ENCODE data around the gene OR7D4. TPM values are rescaled to one million over a fixed set of nuclear protein-coding genes. Genes with fewer than 3 reads are reported as not detected.
"Not testable (repeated sequence)": the region's sequence is repeated elsewhere in the genome, so short reads cannot be mapped to it uniquely, and the experiment has no call there.

OR7D4 gene
- not detected in 2 replicates for total RNA-seq (2014; rRNA removed; shearing (Covaris generic))

GRCh38 chr19:9219489-9219888, at the start of gene OR7D4:
TSS of gene OR7D4 (minus strand) at chr19:9219589. CDS start at chr19:9214837, 4,752 bp downstream.
- no peak for DNase-seq (ENCODE audit: low read depth in 1 of 2, low spot score in 2 of 2)
- Histone ChIP-seq H3K27me3 (replicated peaks) (no peaks in the 10 kb centered on the region), H3K4me3 (no peak within 1 kb of the TSS), H3K36me3 (no peaks in the 10 kb centered on the region), H3K9me3 (replicated peaks) (0 out of 2 replicates have a peak, but pooled peaks cover 3% of the 10 kb centered on the region), H3K4me1 (replicated peaks) (no peaks in the 10 kb centered on the region), H3K27ac (no peak within 1 kb of the TSS)

DNA sequence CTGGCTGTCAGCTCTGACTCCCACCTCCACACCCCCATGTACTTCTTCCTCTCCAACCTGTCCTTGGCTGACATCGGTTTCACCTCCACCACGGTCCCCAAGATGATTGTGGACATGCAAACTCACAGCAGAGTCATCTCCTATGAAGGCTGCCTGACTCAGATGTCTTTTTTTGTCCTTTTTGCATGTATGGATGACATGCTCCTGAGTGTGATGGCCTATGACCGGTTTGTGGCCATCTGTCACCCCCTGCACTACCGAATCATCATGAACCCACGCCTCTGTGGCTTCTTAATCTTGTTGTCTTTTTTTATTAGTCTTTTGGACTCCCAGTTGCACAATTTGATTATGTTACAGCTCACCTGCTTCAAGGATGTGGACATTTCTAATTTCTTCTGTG, 31.8 kb upstream of the OR7D4 start:
- Histone ChIP-seq H3K9me3 (replicated peaks) (0 out of 2 replicates have a peak, but pooled peaks cover 3% of the 10 kb centered on the region), H3K4me3 (no peak overlapping the region), H3K36me3 (no peaks in the 10 kb centered on the region), H3K4me1 (replicated peaks) (no peaks in the 10 kb centered on the region), H3K27me3 (replicated peaks) (no peaks in the 10 kb centered on the region), H3K27ac (no peak overlapping the region)
- no peak for DNase-seq (ENCODE audit: low read depth in 1 of 2, low spot score in 2 of 2)

GRCh38 chr19:9250630-9251029, 31.2 kb upstream of the OR7D4 start, which contains the start of gene OR7E24:
TSS of gene OR7E24 (plus strand) at chr19:9250930. CDS start at chr19:9251044, 114 bp downstream.
- peaks cover 3% of the 10 kb centered on the region; the same call in 1 of the 2 replicates for H3K9me3 ChIP-seq (replicated peaks)
- H3K27ac ChIP-seq: no peak within 1 kb of the TSS
- H3K4me3 ChIP-seq: no peak within 1 kb of the TSS
- H3K36me3 ChIP-seq: no peaks in the 10 kb centered on the region
- no peak for DNase-seq (ENCODE audit: low read depth in 1 of 2, low spot score in 2 of 2)
- H3K27me3 ChIP-seq (replicated peaks): no peaks in the 10 kb centered on the region
- H3K4me1 ChIP-seq (replicated peaks): no peaks in the 10 kb centered on the region

DNA sequence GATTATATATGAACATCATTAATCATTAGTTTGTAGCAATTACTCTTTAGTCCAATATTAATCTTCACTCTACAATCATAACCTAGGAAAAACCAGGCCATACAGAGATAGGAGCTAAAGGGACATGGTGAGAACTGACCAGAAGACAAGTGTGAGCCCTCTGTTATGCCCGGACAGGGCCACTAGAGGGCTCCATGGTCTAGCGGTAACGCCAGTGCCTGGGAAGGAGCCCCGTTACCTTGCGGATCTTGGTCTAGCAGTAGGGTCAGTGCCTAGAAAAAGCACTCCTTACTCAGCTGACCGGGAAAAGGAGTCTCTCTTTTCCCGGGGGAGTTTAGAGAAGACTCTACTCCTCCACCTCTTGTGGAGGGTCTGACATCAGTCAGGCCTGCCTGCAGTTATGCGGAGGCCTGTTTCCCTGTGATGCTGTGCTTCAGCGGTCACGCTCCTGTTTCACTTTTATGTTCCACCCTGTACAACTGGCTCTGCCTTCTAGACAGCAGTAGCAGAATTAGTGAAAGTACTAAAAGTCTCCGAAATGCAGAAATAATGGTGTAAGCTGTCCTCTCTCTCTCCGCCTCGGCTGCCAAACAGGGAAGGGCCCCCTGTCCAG, 13.8 kb downstream of the OR7D4 start:
- peak; percentile 42 to 59 for DNase-seq (ENCODE audit: low read depth in 1 of 2, low spot score in 2 of 2)
- H3K9me3 ChIP-seq (replicated peaks): no peaks in the 10 kb centered on the region
- no peak overlapping the region for H3K27ac ChIP-seq
- H3K4me1 ChIP-seq (replicated peaks): no peaks in the 10 kb centered on the region
- no peaks in the 10 kb centered on the region for H3K36me3 ChIP-seq
- no peaks in the 10 kb centered on the region for H3K27me3 ChIP-seq (replicated peaks)
- H3K4me3 ChIP-seq: no peak overlapping the region

DNA sequence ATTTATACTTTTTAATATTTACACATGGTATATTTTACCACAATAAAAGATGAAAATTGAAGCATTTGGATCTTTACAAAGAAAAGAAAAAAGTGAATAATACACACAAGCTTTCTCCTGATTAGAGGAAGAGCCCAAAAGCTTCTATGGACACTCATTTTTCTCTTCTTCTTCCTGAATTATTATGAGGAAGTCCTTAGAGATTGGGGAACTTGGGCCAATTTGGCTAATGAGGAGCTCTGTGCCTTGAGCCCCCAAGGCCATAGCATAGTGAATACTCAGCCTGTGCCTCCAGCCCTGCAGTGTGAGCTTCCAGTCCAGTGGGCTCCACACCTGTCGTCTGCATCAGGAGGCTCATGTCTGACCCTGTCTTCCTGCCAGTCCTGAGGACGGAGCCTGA, 21.3 kb downstream of the OR7D4 start:
- H3K27me3 ChIP-seq (replicated peaks); H3K36me3 ChIP-seq; H3K4me3 ChIP-seq; DNase-seq (ENCODE audit: low read depth in 1 of 2, low spot score in 2 of 2); H3K4me1 ChIP-seq (replicated peaks); H3K9me3 ChIP-seq (replicated peaks); H3K27ac ChIP-seq: not testable (repeated sequence)

- H3K4me3 ChIP-seq: no peak overlapping the region
- H3K4me1 ChIP-seq (replicated peaks): no peaks in the 10 kb centered on the region
- no peak for DNase-seq (ENCODE audit: low read depth in 1 of 2, low spot score in 2 of 2)
- H3K27ac ChIP-seq: no peak overlapping the region
- H3K36me3 ChIP-seq: no peaks in the 10 kb centered on the region
- H3K27me3 ChIP-seq (replicated peaks): no peaks in the 10 kb centered on the region
- H3K9me3 ChIP-seq (replicated peaks): no peaks in the 10 kb centered on the region
Measured at GRCh38 chr19:9189535-9189934, 29.9 kb downstream of the OR7D4 start.

DNA sequence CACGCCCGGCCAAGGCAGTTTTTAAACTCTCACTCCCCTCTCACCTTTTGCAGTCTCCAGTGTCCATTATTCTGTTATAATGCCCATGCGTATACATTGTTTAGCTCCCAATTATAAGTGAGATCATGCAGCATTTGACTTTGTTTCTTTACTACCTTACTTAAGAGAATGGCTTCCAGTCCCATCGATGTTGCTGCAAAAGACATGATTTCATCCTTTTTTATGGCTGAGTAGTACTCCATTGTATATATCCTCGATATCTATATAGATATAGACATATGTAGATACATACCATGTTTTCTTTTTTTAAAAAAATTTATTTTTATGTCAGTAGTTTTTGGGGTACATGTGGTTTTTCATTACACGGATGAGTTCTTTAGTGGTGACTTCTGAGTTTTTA, 32.2 kb downstream of the OR7D4 start:
- no peaks in the 10 kb centered on the region for H3K4me1 ChIP-seq (replicated peaks)

GRCh38 chr19:9183000-9183399, 36.4 kb downstream of the OR7D4 start:
- Histone ChIP-seq H3K27me3 (replicated peaks) (no peaks in the 10 kb centered on the region), H3K4me3 (no peak overlapping the region), H3K9me3 (replicated peaks) (no peaks in the 10 kb centered on the region)

More for the DNA sequence above, 32.2 kb downstream of the OR7D4 start:
- Histone ChIP-seq H3K4me3 (no peak overlapping the region), H3K36me3 (no peaks in the 10 kb centered on the region), H3K27ac (no peak overlapping the region), H3K27me3 (replicated peaks) (no peaks in the 10 kb centered on the region), H3K9me3 (replicated peaks) (no peaks in the 10 kb centered on the region)
- no peak for DNase-seq (ENCODE audit: low read depth in 1 of 2, low spot score in 2 of 2)

GRCh38 chr19:9178901-9179300, 40.5 kb downstream of the OR7D4 start, which contains the start of gene OR7D2:
TSS of gene OR7D2 (plus strand) at chr19:9178979. CDS start at chr19:9185782, 6,803 bp downstream.
- Histone ChIP-seq H3K4me3 (no peak within 1 kb of the TSS), H3K27ac (no peak within 1 kb of the TSS), H3K27me3 (replicated peaks) (no peaks in the 10 kb centered on the region), H3K4me1 (replicated peaks) (no peaks in the 10 kb centered on the region), H3K36me3 (no peaks in the 10 kb centered on the region), H3K9me3 (replicated peaks) (peaks cover 5% of the 10 kb centered on the region)
- DNase-seq (ENCODE audit: low read depth in 1 of 2, low spot score in 2 of 2): no peak

More at GRCh38 chr19:9183000-9183399, 36.4 kb downstream of the OR7D4 start:
- H3K36me3 ChIP-seq: no peaks in the 10 kb centered on the region
- no peak for DNase-seq (ENCODE audit: low read depth in 1 of 2, low spot score in 2 of 2)
- no peak overlapping the region for H3K27ac ChIP-seq
- no peaks in the 10 kb centered on the region for H3K4me1 ChIP-seq (replicated peaks)

DNA sequence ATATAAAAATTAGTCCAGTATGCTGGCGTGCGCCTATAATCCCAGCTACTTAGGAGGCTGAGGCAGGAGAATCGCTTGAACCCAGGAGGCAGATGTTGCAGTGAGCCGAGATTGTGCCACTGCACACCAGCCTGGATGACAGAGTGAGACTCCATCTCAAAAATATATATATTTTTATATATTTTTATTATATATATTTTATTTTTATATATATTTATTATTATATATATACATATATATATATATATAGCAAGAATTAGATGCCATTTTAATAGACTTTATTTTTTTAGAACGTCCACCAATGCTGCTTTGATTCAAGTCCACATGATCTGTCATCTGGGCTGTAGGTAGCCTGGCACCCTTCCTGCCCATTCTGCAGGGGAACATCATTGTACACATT, 44.1 kb downstream of the OR7D4 start:
- Histone ChIP-seq H3K27me3 (replicated peaks) (no peaks in the 10 kb centered on the region), H3K36me3 (no peaks in the 10 kb centered on the region), H3K9me3 (replicated peaks) (peaks cover 5% of the 10 kb centered on the region), H3K27ac (no peak overlapping the region), H3K4me3 (no peak overlapping the region), H3K4me1 (replicated peaks) (no peaks in the 10 kb centered on the region)
- no peak for DNase-seq (ENCODE audit: low read depth in 1 of 2, low spot score in 2 of 2)

- H3K27me3 ChIP-seq (replicated peaks): no peaks in the 10 kb centered on the region
- no peak overlapping the region for H3K27ac ChIP-seq
- no peak overlapping the region for H3K4me3 ChIP-seq
- H3K36me3 ChIP-seq: peaks cover 6% of the 10 kb centered on the region
- H3K9me3 ChIP-seq (replicated peaks): peaks cover 8% of the 10 kb centered on the region
- no peak for DNase-seq (ENCODE audit: low read depth in 1 of 2, low spot score in 2 of 2)
- H3K4me1 ChIP-seq (replicated peaks): no peaks in the 10 kb centered on the region
Measured at GRCh38 chr19:9171393-9171991, 47.9 kb downstream of the OR7D4 start.

- no peaks in the 10 kb centered on the region for H3K27me3 ChIP-seq (replicated peaks)
- no peak overlapping the region for H3K4me3 ChIP-seq
- no peak overlapping the region for H3K27ac ChIP-seq
- peaks cover 48% of the 10 kb centered on the region for H3K36me3 ChIP-seq
- peaks cover 14% of the 10 kb centered on the region for H3K9me3 ChIP-seq (replicated peaks)
- no peak for DNase-seq (ENCODE audit: low read depth in 1 of 2, low spot score in 2 of 2)
- H3K4me1 ChIP-seq (replicated peaks): no peaks in the 10 kb centered on the region
Measured at GRCh38 chr19:9166846-9167245, 52.5 kb downstream of the OR7D4 start.

DNA sequence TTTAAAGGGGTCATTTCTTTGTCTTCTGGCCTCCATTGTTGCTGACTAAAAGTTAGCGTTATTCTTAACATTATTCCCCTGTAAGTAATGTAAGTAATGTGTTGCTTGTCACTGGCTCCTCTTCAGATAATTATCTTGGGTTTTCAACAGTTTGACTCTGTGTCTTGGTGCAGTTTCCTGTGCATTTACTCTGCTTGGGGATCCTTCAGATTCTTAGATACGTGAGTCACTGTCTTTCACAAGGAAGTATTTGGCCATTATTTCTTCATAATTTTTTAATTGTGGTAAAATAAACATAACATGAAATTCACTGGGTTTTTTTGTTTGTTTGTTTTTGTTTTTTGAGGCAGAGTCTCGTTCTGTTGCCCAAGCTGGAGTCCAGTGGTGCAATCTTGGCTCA, 54.1 kb downstream of the OR7D4 start:
- Histone ChIP-seq H3K27me3 (replicated peaks) (no peaks in the 10 kb centered on the region), H3K27ac (no peak overlapping the region), H3K4me3 (no peak overlapping the region), H3K4me1 (replicated peaks) (no peaks in the 10 kb centered on the region), H3K9me3 (replicated peaks) (peaks cover 29% of the 10 kb centered on the region), H3K36me3 (peaks cover 64% of the 10 kb centered on the region)
- no peak for DNase-seq (ENCODE audit: low read depth in 1 of 2, low spot score in 2 of 2)

DNA sequence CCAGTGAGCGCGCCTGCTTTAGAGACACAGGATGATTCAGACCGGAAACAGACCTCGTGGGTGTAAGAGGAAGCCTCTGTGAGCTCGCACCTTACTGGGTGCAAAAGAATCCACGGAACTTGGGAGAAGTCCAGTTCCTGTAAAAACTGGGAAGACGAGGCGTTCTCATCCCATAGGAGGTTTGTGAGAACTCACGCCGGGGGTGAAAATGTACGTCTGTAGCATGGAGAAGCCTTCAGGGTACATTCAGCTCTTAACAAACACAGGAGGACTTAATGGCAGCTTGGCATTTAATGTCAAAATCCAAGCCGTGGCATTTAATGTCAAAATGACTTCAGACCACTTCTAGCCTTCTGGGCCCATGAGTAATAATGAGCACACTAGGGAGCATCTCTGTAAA, 58.0 kb downstream of the OR7D4 start:
- no peak overlapping the region for H3K4me3 ChIP-seq
- DNase-seq (ENCODE audit: low read depth in 1 of 2, low spot score in 2 of 2): no peak
- H3K27ac ChIP-seq: no peak overlapping the region
- H3K9me3 ChIP-seq (replicated peaks): peaks cover 45% of the 10 kb centered on the region
- peaks cover 94% of the 10 kb centered on the region for H3K36me3 ChIP-seq
- no peaks in the 10 kb centered on the region for H3K4me1 ChIP-seq (replicated peaks)
- no peaks in the 10 kb centered on the region for H3K27me3 ChIP-seq (replicated peaks)
